SK-N-SH (cell line): ENCODE measurements around the gene ASB17.

Source experiments
- CTCF ChIP-seq: fragments of 200-600 bp; sonication (generic); IDR thresholded peaks from 2 replicates; pipeline ENCODE4 v1.6.1; 2017; ENCODE audit warnings: antibody characterized with exemption, mild to moderate bottlenecking, moderate library complexity
- ELF1 ChIP-seq: IDR thresholded peaks from 2 replicates; pipeline ENCODE4 v1.4.0; 2012
- EP300 ChIP-seq, 2 experiments: IDR thresholded peaks; 2 replicates each; pipeline versions ENCODE4 v1.4.0 to v1.6.1; 2012; ENCODE audit warnings: borderline replicate concordance in 1 of 2, low read depth in 1 of 2, low read length in 1 of 2
- FOXJ3 ChIP-seq: sonication (generic); formaldehyde crosslinking; IDR thresholded peaks from 2 replicates; pipeline ENCODE4 v1.5.1; 2020; ENCODE audit warnings: mild to moderate bottlenecking, missing genetic modification reagents
- FOXM1 ChIP-seq: IDR thresholded peaks from 2 replicates; pipeline ENCODE4 v1.4.0; 2012; ENCODE audit warnings: low read depth, mild to moderate bottlenecking
- JUND ChIP-seq: IDR thresholded peaks from 2 replicates; pipeline ENCODE4 v1.4.0; 2012
- POLR2AphosphoS5 ChIP-seq: IDR thresholded peaks from 2 replicates; pipeline ENCODE4 v1.6.1; 2012; ENCODE audit warnings: low read depth, low read length
- RAD21 ChIP-seq: IDR thresholded peaks from 2 replicates; pipeline ENCODE4 v1.6.1; 2012; ENCODE audit warnings: mild to moderate bottlenecking, low read length
- SIN3A ChIP-seq: IDR thresholded peaks from 2 replicates; pipeline ENCODE4 v1.6.1; 2012; ENCODE audit warnings: low read depth, mild to moderate bottlenecking, low read length, moderate library complexity, borderline replicate concordance
- SMC3 ChIP-seq: IDR thresholded peaks from 2 replicates; pipeline ENCODE4 v1.6.1; 2012; ENCODE audit warnings: low read depth, low read length, improper control_type of control experiment
- TAF1 ChIP-seq: IDR thresholded peaks from 2 replicates; pipeline ENCODE4 v1.6.1; 2012; ENCODE audit warnings: low read depth, mild to moderate bottlenecking, low read length, moderate library complexity, borderline replicate concordance
- USF2 ChIP-seq: fragments of 150-350 bp; IDR thresholded peaks from 2 replicates; pipeline ENCODE4 v1.6.1; 2017; ENCODE audit warnings: antibody characterized with exemption, low read length, low read depth, borderline replicate concordance
- TF ChIP-seq, protein P1 (sequence below): IDR thresholded peaks from 2 replicates; pipeline ENCODE4 v1.4.0; 2012; ENCODE audit warnings: low read depth, borderline replicate concordance
- TF ChIP-seq, protein P2 (sequence below): IDR thresholded peaks from 2 replicates; pipeline ENCODE4; 2012

- TF ChIP-seq POLR2AphosphoS5 (no peak), CTCF (no peak), SMC3 (no peak), EP300 (IDR thresholded peaks at IDR 0.05; ENCODE audit: borderline replicate concordance in 1 of 2, low read depth in 1 of 2, low read length in 1 of 2) (no peak), USF2 (no peak), TAF1 (no peak), SIN3A (no peak), FOXM1 (no peak), RAD21 (no peak), JUND (no peak), ELF1 (no peak), FOXJ3 (no peak)
- TF ChIP-seq, protein P1, sequence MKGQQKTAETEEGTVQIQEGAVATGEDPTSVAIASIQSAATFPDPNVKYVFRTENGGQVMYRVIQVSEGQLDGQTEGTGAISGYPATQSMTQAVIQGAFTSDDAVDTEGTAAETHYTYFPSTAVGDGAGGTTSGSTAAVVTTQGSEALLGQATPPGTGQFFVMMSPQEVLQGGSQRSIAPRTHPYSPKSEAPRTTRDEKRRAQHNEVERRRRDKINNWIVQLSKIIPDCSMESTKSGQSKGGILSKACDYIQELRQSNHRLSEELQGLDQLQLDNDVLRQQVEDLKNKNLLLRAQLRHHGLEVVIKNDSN: no peak
- TF ChIP-seq, protein P2, sequence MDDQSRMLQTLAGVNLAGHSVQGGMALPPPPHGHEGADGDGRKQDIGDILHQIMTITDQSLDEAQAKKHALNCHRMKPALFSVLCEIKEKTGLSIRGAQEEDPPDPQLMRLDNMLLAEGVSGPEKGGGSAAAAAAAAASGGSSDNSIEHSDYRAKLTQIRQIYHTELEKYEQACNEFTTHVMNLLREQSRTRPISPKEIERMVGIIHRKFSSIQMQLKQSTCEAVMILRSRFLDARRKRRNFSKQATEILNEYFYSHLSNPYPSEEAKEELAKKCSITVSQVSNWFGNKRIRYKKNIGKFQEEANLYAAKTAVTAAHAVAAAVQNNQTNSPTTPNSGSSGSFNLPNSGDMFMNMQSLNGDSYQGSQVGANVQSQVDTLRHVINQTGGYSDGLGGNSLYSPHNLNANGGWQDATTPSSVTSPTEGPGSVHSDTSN: no peak
These were observed 35.5 kb upstream of the ASB17 start for GRCh38 chr1:75967719-75968118.
